ENCODE measurements around the gene SAMD4A.

DNA sequence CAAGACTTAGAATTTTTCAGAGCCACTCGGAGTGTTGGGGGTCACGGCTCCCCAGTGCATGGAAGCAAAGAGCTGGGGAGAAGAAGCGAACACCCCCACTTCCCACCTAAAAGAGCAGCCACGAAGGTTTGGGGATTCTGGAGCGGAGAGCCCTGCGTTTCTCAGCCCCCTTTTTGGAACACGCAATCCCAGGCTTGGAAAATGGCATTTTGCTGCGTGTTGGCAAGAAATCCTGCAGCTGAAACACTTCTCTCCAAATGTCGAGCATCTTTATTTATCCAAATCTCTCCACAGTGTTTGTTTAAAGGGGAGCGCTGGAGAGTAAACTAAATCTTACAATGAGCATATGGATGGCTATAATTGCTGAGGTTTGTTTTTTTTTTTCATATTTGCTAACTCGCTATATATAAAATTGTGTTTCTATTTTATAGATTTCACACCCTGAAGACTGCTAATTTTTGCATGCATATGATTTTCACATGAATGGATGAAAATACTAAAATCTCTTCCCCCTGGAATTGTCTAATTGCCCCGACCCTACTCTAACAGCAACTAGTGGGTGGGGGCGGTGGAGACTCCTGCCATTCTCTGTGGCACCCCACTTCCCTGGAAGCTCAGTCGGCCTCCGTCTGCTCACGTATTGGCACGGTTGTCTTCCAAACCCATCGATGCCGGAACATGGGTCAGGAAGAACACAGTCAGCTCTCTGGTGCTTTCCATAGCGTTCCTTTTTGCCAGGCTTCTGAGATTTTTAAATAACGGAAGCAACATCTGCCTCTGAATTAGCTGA, 215.2 kb downstream of the SAMD4A start:
- TF ChIP-seq, protein P1, sequence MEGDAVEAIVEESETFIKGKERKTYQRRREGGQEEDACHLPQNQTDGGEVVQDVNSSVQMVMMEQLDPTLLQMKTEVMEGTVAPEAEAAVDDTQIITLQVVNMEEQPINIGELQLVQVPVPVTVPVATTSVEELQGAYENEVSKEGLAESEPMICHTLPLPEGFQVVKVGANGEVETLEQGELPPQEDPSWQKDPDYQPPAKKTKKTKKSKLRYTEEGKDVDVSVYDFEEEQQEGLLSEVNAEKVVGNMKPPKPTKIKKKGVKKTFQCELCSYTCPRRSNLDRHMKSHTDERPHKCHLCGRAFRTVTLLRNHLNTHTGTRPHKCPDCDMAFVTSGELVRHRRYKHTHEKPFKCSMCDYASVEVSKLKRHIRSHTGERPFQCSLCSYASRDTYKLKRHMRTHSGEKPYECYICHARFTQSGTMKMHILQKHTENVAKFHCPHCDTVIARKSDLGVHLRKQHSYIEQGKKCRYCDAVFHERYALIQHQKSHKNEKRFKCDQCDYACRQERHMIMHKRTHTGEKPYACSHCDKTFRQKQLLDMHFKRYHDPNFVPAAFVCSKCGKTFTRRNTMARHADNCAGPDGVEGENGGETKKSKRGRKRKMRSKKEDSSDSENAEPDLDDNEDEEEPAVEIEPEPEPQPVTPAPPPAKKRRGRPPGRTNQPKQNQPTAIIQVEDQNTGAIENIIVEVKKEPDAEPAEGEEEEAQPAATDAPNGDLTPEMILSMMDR (conservative IDR thresholded peaks at IDR 0.05), result no peak
- TF ChIP-seq ZFX (IDR thresholded peaks at IDR 0.05), result no peak

Data from C4-2B (cell line).